PC-3 (cell line): ENCODE data around the gene GMPPB. TPM values are rescaled to one million over a fixed set of nuclear protein-coding genes. Genes with fewer than 3 reads are reported as not detected.

Experiments used
- ATAC-seq: fragments of 200-7000 bp; cut with Tn5 transposase; 2 replicates; pipeline ENCODE4 v1.9.1; 2020; ENCODE audit warnings: mild to moderate bottlenecking, moderate library complexity
- BruUV-seq: library from RNA; stranded (reverse); fragments of 400-500 nt; replicated peaks from 2 replicates; lab custom pipeline; 2021; lab: Mats Ljungman, UMichigan
- CTCF ChIA-PET: fragments of 300-600 bp; sonication (Branson Sonifier 250); formaldehyde crosslinking; loops from one replicate; lab custom pipeline; 2022; ENCODE audit warnings: antibody characterized with exemption; lab: Charles Lee
- POLR2A ChIA-PET: fragments of 300-600 bp; sonication (Branson Sonifier 250); formaldehyde crosslinking; loops from one replicate; lab custom pipeline; 2022; ENCODE audit warnings: antibody characterized with exemption; ENCODE audit not compliant: unreplicated experiment; lab: Charles Lee
- DNase-seq: peaks from one replicate; pipeline ENCODE4 v3.0.0-alpha.2; 2015
- H2AFZ ChIP-seq: fragments of 300-600 bp; sonication (generic); 2 replicates; pipeline ENCODE4 v1.6.0; 2016; ENCODE audit warnings: antibody characterized with exemption, low read length
- H3F3A ChIP-seq: fragments of 300-600 bp; sonication (generic); one replicate; pipeline ENCODE4 v1.6.0; 2017; ENCODE audit warnings: antibody characterized with exemption, low read length, control low read depth, mild to moderate bottlenecking; ENCODE audit not compliant: unreplicated experiment
- H3K27ac ChIP-seq: fragments of 300-600 bp; sonication (generic); 2 replicates; pipeline ENCODE4 v1.5.1; 2016; ENCODE audit warnings: mild to moderate bottlenecking, low read length
- H3K27me3 ChIP-seq: fragments of 300-600 bp; sonication (generic); 2 replicates; pipeline ENCODE4 v1.6.1; 2016; ENCODE audit warnings: low read length, mixed read lengths
- H3K36me3 ChIP-seq: fragments of 300-600 bp; sonication (generic); 2 replicates; pipeline ENCODE4 v1.6.1; 2016; ENCODE audit warnings: low read depth, mixed run types, low read length, mixed read lengths
- H3K4me1 ChIP-seq: fragments of 300-600 bp; sonication (generic); 2 replicates; pipeline ENCODE4 v1.5.1; 2016; ENCODE audit warnings: low read length; ENCODE audit not compliant: insufficient read depth
- H3K4me2 ChIP-seq: fragments of 300-600 bp; sonication (generic); 2 replicates; pipeline ENCODE4 v1.6.0; 2016; ENCODE audit warnings: low read length
- H3K4me3 ChIP-seq: fragments of 300-600 bp; sonication (generic); 2 replicates; pipeline ENCODE4 v1.5.1; 2016; ENCODE audit warnings: mild to moderate bottlenecking, low read length, mixed read lengths
- H3K79me2 ChIP-seq: fragments of 300-600 bp; sonication (generic); 2 replicates; pipeline ENCODE4 v1.6.1; 2017; ENCODE audit warnings: low read length, mixed read lengths
- H3K9ac ChIP-seq: fragments of 300-600 bp; sonication (generic); 2 replicates; pipeline ENCODE4 v1.6.0; 2016; ENCODE audit warnings: mild to moderate bottlenecking, low read length
- H3K9me2 ChIP-seq: fragments of 300-600 bp; sonication (generic); replicated peaks from 2 replicates; pipeline ENCODE4 v1.6.1; 2016; ENCODE audit warnings: mixed run types, low read length, mixed read lengths
- H3K9me3 ChIP-seq: fragments of 300-600 bp; sonication (generic); 2 replicates; pipeline ENCODE4 v1.6.1; 2016; ENCODE audit warnings: low read length, mixed read lengths
- H4K20me1 ChIP-seq: fragments of 300-600 bp; sonication (generic); 2 replicates; pipeline ENCODE4 v1.6.1; 2016; ENCODE audit warnings: low read length, mixed read lengths
- CTCF ChIP-seq: fragments of 300-600 bp; sonication (generic); conservative IDR thresholded peaks from 2 replicates; pipeline ENCODE4 v1.5.1; 2017; ENCODE audit warnings: antibody characterized with exemption, low read depth, mild to moderate bottlenecking, low read length
- EZH2 ChIP-seq: fragments of 300-600 bp; sonication (generic); IDR thresholded peaks from one replicate; pipeline ENCODE4 v1.6.1; 2017; ENCODE audit warnings: antibody characterized with exemption, mild to moderate bottlenecking, low read length; ENCODE audit not compliant: unreplicated experiment
- EZH2phosphoT487 ChIP-seq: fragments of 300-600 bp; sonication (generic); IDR thresholded peaks from 2 replicates; pipeline ENCODE4 v1.6.1; 2018; ENCODE audit warnings: mild to moderate bottlenecking, antibody characterized with exemption, low read length, borderline replicate concordance
- intact Hi-C: fragments of 100-400 bp; cut with micrococcal nuclease; formaldehyde crosslinking; loops from 2 replicates; pipeline ENCODE4 v1.9.0; 2023
- total RNA-seq: library from RNA; depleted of rRNA; stranded (reverse); fragments of >200 nt; gene quantifications from 2 replicates; pipeline ENCODE4 v1.2.3, GENCODE V29; 2014

The GMPPB gene
- total RNA-seq, 1 experiment from 2014 or later, result 69.5 TPM

- TF ChIP-seq EZH2 (no peak), CTCF (no peak), EZH2phosphoT487 (no peak)
- ATAC-seq, result no peak
- Histone ChIP-seq H3F3A (no peaks in the 10 kb centered on the region), H3K9ac (no peak overlapping the region), H3K27me3 (no peaks in the 10 kb centered on the region), H3K4me3 (no peak overlapping the region), H3K36me3 (peaks cover 14% of the 10 kb centered on the region), H3K9me2 (no peaks in the 10 kb centered on the region), H3K4me1 (peaks cover 12% of the 10 kb centered on the region), H3K4me2 (no peak overlapping the region), H3K9me3 (no peaks in the 10 kb centered on the region), H4K20me1 (no peaks in the 10 kb centered on the region), H3K79me2 (peaks cover 12% of the 10 kb centered on the region), H3K27ac (no peak overlapping the region), H2AFZ (no peak overlapping the region)
- ChIA-PET CTCF (interaction anchor here (1.6 kb wide), 1 partner anchor 121 kb away, joined by 6 read pairs; no protein-coding TSS in a partner anchor), POLR2A (no interaction called here)
- DNase-seq, result no peak
- BruUV-seq, result no TSS peak
- intact Hi-C loops, result no loop called here
These were observed 5.5 kb downstream of the GMPPB start for GRCh38 chr3:49717959-49718857.

GRCh38 chr3:49717211-49717958, 6.4 kb downstream of the GMPPB start:
- no peak for ATAC-seq
- no peaks in the 10 kb centered on the region for H3K9me2 ChIP-seq
- no peak overlapping the region for H3K4me3 ChIP-seq
- peaks cover 5% of the 10 kb centered on the region for H3K4me1 ChIP-seq
- H3K4me2 ChIP-seq, result no peak overlapping the region
- peaks cover 4% of the 10 kb centered on the region for H3K79me2 ChIP-seq
- H4K20me1 ChIP-seq, result no peaks in the 10 kb centered on the region
- H3K9ac ChIP-seq, result no peak overlapping the region
- H3K27me3 ChIP-seq, result no peaks in the 10 kb centered on the region
- H3K9me3 ChIP-seq, result no peaks in the 10 kb centered on the region
- H2AFZ ChIP-seq, result no peak overlapping the region
- no peaks in the 10 kb centered on the region for H3F3A ChIP-seq
- DNase-seq, result no peak
- no TSS peak for BruUV-seq
- TF ChIP-seq EZH2 (no peak), CTCF (no peak), EZH2phosphoT487 (no peak)
- CTCF ChIA-PET, result no interaction called here
- POLR2A ChIA-PET, result interaction anchor here (0.6 kb wide), 1 partner anchor 83 kb away, joined by 3 read pairs; the partner anchor contains the start of gene CDHR4
- peaks cover 11% of the 10 kb centered on the region for H3K36me3 ChIP-seq
- intact Hi-C loops, result no loop called here
- no peak overlapping the region for H3K27ac ChIP-seq
